CD4-positive, alpha-beta T cell treated with Interleukin-4 for 4 hours (primary cell): ENCODE data around the gene MN1.

Experiments used
- DNase-seq: peaks from one replicate; pipeline ENCODE4 v3.0.0-alpha.2; 2020

MN1 gene

GRCh38 chr22:27799015-27799826, 2.3 kb downstream of the MN1 start:
- DNase-seq = no peak

- DNase-seq = no peak
These were observed 3.0 kb downstream of the MN1 start for GRCh38 chr22:27798511-27799014.

GRCh38 chr22:27797520-27798391, 3.8 kb downstream of the MN1 start:
- no peak for DNase-seq

GRCh38 chr22:27796829-27797519, 4.6 kb downstream of the MN1 start:
- DNase-seq = no peak

- DNase-seq = no peak
These were observed 5.6 kb downstream of the MN1 start for GRCh38 chr22:27795696-27796517.

- no peak for DNase-seq
These were observed 6.5 kb downstream of the MN1 start for GRCh38 chr22:27795053-27795452.

GRCh38 chr22:27794226-27794625, 7.3 kb downstream of the MN1 start:
- DNase-seq = no peak

- no peak for DNase-seq
These were observed 8.0 kb downstream of the MN1 start for GRCh38 chr22:27793576-27793975.

- DNase-seq = no peak
These were observed 8.9 kb downstream of the MN1 start for GRCh38 chr22:27792452-27793161.

- no peak for DNase-seq
These were observed 9.7 kb downstream of the MN1 start for GRCh38 chr22:27791859-27792241.

GRCh38 chr22:27791159-27791858, 10.2 kb downstream of the MN1 start:
- DNase-seq = no peak

GRCh38 chr22:27790376-27791158, 11.0 kb downstream of the MN1 start:
- no peak for DNase-seq

GRCh38 chr22:27788500-27789288, 12.9 kb downstream of the MN1 start:
- no peak for DNase-seq

- DNase-seq = no peak
These were observed 14.6 kb downstream of the MN1 start for GRCh38 chr22:27786965-27787364.

GRCh38 chr22:27786291-27786932, 15.1 kb downstream of the MN1 start:
- DNase-seq = no peak

GRCh38 chr22:27785831-27786230, 15.7 kb downstream of the MN1 start:
- no peak for DNase-seq

GRCh38 chr22:27784120-27784475, 17.5 kb downstream of the MN1 start:
- DNase-seq = no peak

- no peak for DNase-seq
These were observed 18.0 kb downstream of the MN1 start for GRCh38 chr22:27783436-27784119.
